IMR-90 (cell line): ENCODE results near the gene EID3. TPM values are rescaled to one million over a fixed set of nuclear protein-coding genes. Genes with fewer than 3 reads are reported as not detected.

Experiments used
- ATAC-seq: fragments of 200-7000 bp; cut with Tn5 transposase; 2 replicates; pipeline ENCODE4 v1.9.1; 2020; ENCODE audit warnings: low read depth, mild to moderate bottlenecking, moderate library complexity
- BruUV-seq: library from RNA; stranded (reverse); fragments of 400-500 nt; replicated peaks from 2 replicates; lab custom pipeline; 2021; lab: Mats Ljungman, UMichigan
- CTCF ChIA-PET: fragments of 300-600 bp; formaldehyde crosslinking; extraction: SDS; loops from one replicate; lab custom pipeline; 2021; ENCODE audit warnings: antibody characterized with exemption; lab: Yijun Ruan, JAX
- POLR2A ChIA-PET: fragments of 300-600 bp; sonication (Branson Sonifier 250); formaldehyde crosslinking; loops from one replicate; lab custom pipeline; 2022; ENCODE audit warnings: antibody characterized with exemption; ENCODE audit not compliant: unreplicated experiment; lab: Charles Lee
- DNase-seq: peaks from one replicate; pipeline ENCODE4 v3.0.0; 2013
- H2AFZ ChIP-seq: replicated peaks from 2 replicates; pipeline ENCODE3; 2013; ENCODE audit warnings: low read length, mild to moderate bottlenecking; ENCODE audit not compliant: poor library complexity
- H2AK5ac ChIP-seq: 2 replicates; pipeline ENCODE4 v1.6.1; 2013; ENCODE audit warnings: low read depth, low read length, inconsistent platforms
- H2AK9ac ChIP-seq: replicated peaks from 2 replicates; pipeline ENCODE3; 2013; ENCODE audit warnings: mild to moderate bottlenecking, low read depth, low read length, moderate library complexity; ENCODE audit not compliant: poor library complexity
- H2BK120ac ChIP-seq: 2 replicates; pipeline ENCODE4 v1.6.1; 2013; ENCODE audit warnings: low read depth, low read length, inconsistent platforms
- H2BK15ac ChIP-seq: 3 replicates; pipeline ENCODE4 v1.6.1; 2013; ENCODE audit warnings: low read depth, low read length, inconsistent platforms
- H2BK20ac ChIP-seq: 2 replicates; pipeline ENCODE4 v1.6.1; 2013; ENCODE audit warnings: low read depth, mild to moderate bottlenecking, inconsistent platforms, low read length, moderate library complexity
- H2BK5ac ChIP-seq: 2 replicates; pipeline ENCODE4 v1.6.1; 2013; ENCODE audit warnings: mild to moderate bottlenecking, low read depth, low read length, inconsistent platforms; ENCODE audit not compliant: poor library complexity, severe bottlenecking
- H3K14ac ChIP-seq: replicated peaks from 2 replicates; pipeline ENCODE4 v1.6.1; 2013; ENCODE audit warnings: low read depth, low read length, inconsistent platforms
- H3K18ac ChIP-seq: 2 replicates; pipeline ENCODE4 v1.6.1; 2013; ENCODE audit warnings: low read depth, low read length, control low read depth
- H3K23ac ChIP-seq: 2 replicates; pipeline ENCODE4 v1.6.1; 2013; ENCODE audit warnings: low read depth, low read length, inconsistent platforms
- H3K27ac ChIP-seq: 2 replicates; pipeline ENCODE4 v1.5.1; 2013; ENCODE audit warnings: mild to moderate bottlenecking, control low read depth, low read length; ENCODE audit not compliant: insufficient read depth
- H3K27me3 ChIP-seq: 2 replicates; pipeline ENCODE4 v1.6.1; 2013; ENCODE audit warnings: low read length; ENCODE audit not compliant: control insufficient read depth, insufficient read depth
- H3K36me3 ChIP-seq: 2 replicates; pipeline ENCODE4 v1.6.1; 2013; ENCODE audit warnings: low read length, mixed read lengths; ENCODE audit not compliant: control insufficient read depth, insufficient read depth
- H3K4ac ChIP-seq: 2 replicates; pipeline ENCODE4 v1.6.1; 2013; ENCODE audit warnings: low read depth, low read length, inconsistent platforms
- H3K4me1 ChIP-seq: 2 replicates; pipeline ENCODE4 v1.6.1; 2013; ENCODE audit warnings: low read length, mixed read lengths; ENCODE audit not compliant: control insufficient read depth, insufficient read depth
- H3K4me2 ChIP-seq: 2 replicates; pipeline ENCODE4 v1.6.1; 2013; ENCODE audit warnings: low read depth, mild to moderate bottlenecking, control low read depth, low read length, moderate library complexity
- H3K4me3 ChIP-seq: 2 replicates; pipeline ENCODE4 v1.5.1; 2013; ENCODE audit warnings: low read depth, mild to moderate bottlenecking, control low read depth, low read length, moderate library complexity; ENCODE audit not compliant: insufficient read depth
- H3K56ac ChIP-seq: 2 replicates; pipeline ENCODE4 v1.6.1; 2013; ENCODE audit warnings: low read length, inconsistent platforms; ENCODE audit not compliant: insufficient read depth; ENCODE audit errors: extremely low read depth
- H3K79me1 ChIP-seq, 2 experiments: 2 replicates each; pipeline ENCODE4 v1.6.1; 2013; ENCODE audit warnings: low read length in 2 of 2, inconsistent platforms in 1 of 2, low read depth in 1 of 2
- H3K9ac ChIP-seq: 2 replicates; pipeline ENCODE4 v1.6.1; 2013; ENCODE audit warnings: low read depth, low read length, control low read depth
- H3K9me1 ChIP-seq: 2 replicates; pipeline ENCODE4 v1.6.1; 2013; ENCODE audit warnings: low read length, inconsistent platforms; ENCODE audit not compliant: insufficient read depth
- H3K9me3 ChIP-seq: 2 replicates; pipeline ENCODE4 v1.6.1; 2013; ENCODE audit warnings: low read length; ENCODE audit not compliant: control insufficient read depth, insufficient read depth
- H4K20me1 ChIP-seq: 2 replicates; pipeline ENCODE4 v1.6.1; 2013; ENCODE audit warnings: low read length, inconsistent platforms; ENCODE audit not compliant: insufficient read depth
- H4K5ac ChIP-seq: 2 replicates; pipeline ENCODE4 v1.6.1; 2013; ENCODE audit warnings: mild to moderate bottlenecking, low read depth, low read length, control low read depth
- H4K8ac ChIP-seq, 2 experiments: 2 replicates each; pipeline ENCODE4 v1.6.1; 2013; ENCODE audit warnings: low read depth in 2 of 2, low read length in 2 of 2, control low read depth in 1 of 2, inconsistent platforms in 1 of 2
- H4K91ac ChIP-seq: 2 replicates; pipeline ENCODE4 v1.6.1; 2013; ENCODE audit warnings: low read depth, low read length, inconsistent platforms; ENCODE audit not compliant: insufficient read depth
- CHD1 ChIP-seq: IDR thresholded peaks from 2 replicates; pipeline ENCODE4 v1.6.1; 2012; ENCODE audit warnings: low read depth, low read length, improper control_type of control experiment
- CTCF ChIP-seq: conservative IDR thresholded peaks from 2 replicates; pipeline ENCODE4 v1.5.1; 2012; ENCODE audit warnings: mild to moderate bottlenecking, low read depth, low read length, improper control_type of control experiment
- FOS ChIP-seq: fragments of 150-350 bp; IDR thresholded peaks from 2 replicates; pipeline ENCODE4 v1.6.1; 2016; ENCODE audit warnings: low read depth, low read length
- MAZ ChIP-seq: IDR thresholded peaks from 2 replicates; pipeline ENCODE4 v1.6.1; 2012; ENCODE audit warnings: low read depth, mild to moderate bottlenecking, low read length, improper control_type of control experiment, moderate library complexity, borderline replicate concordance
- MXI1 ChIP-seq: IDR thresholded peaks from 2 replicates; pipeline ENCODE4 v1.6.1; 2012; ENCODE audit warnings: low read depth, mild to moderate bottlenecking, low read length, moderate library complexity, borderline replicate concordance
- NFE2L2 ChIP-seq: fragments of 150-350 bp; IDR thresholded peaks from 2 replicates; pipeline ENCODE4 v1.6.1; 2016; ENCODE audit warnings: low read depth, mild to moderate bottlenecking, low read length
- RCOR1 ChIP-seq: IDR thresholded peaks from 2 replicates; pipeline ENCODE4 v1.6.1; 2012; ENCODE audit warnings: mild to moderate bottlenecking, low read length, improper control_type of control experiment; ENCODE audit not compliant: insufficient replicate concordance
- RFX5 ChIP-seq: IDR thresholded peaks from 2 replicates; pipeline ENCODE4 v1.8.0; 2012; ENCODE audit warnings: low read depth, mild to moderate bottlenecking, low read length, moderate library complexity
- WGBS, 2 experiments: methylation state at CpG; one replicate each; pipeline versions ENCODE4 v1.1.5 to v1.1.7; 2013; ENCODE audit warnings: missing lambda C conversion rate in 2 of 2; ENCODE audit not compliant: insufficient read length in 1 of 2; ENCODE audit errors: extremely low coverage in 2 of 2; 5-methylcytosine and 5-hydroxymethylcytosine counted together
- dilution Hi-C: fragments of 300-500 bp; cut with HindIII; formaldehyde crosslinking; loops from one replicate; pipeline ENCODE4 v1.14.3; 2018; ENCODE audit warnings: low sequenced_read_pairs; ENCODE audit not compliant: unreplicated experiment
- in situ Hi-C: fragments of 300-500 bp; cut with MboI; formaldehyde crosslinking; loops from 3 replicates; pipeline ENCODE4 v1.14.3; 2019; ENCODE audit warnings: low sequenced_read_pairs, inconsistent platforms, mixed read lengths
- intact Hi-C: fragments of 100-400 bp; cut with micrococcal nuclease; formaldehyde crosslinking; loops from 2 replicates; pipeline ENCODE4 v1.10.0; 2022
- polyA plus RNA-seq, 3 experiments: library from polyadenylated mRNA; depleted of rRNA; stranded (reverse); fragments of >200 nt; gene quantifications; 2 replicates each; pipeline ENCODE4 v1.2.3, GENCODE V29; 2012; ENCODE audit warnings: low replicate concordance in 1 of 3
- total RNA-seq: library from RNA; depleted of rRNA; stranded (reverse); fragments of >200 nt; gene quantifications from 2 replicates; pipeline ENCODE4 v1.2.3, GENCODE V29; 2012
- TF ChIP-seq, protein P1 (sequence below): fragments of 150-350 bp; IDR thresholded peaks from 2 replicates; pipeline ENCODE4 v1.6.1; 2016; ENCODE audit warnings: low read depth, mild to moderate bottlenecking, low read length, moderate library complexity, borderline replicate concordance

EID3 gene
- total and polyA plus RNA-seq, 2 of the 4 experiments (the other 2 are of a cell fraction) = 2.2 to 4.1 TPM

DNA sequence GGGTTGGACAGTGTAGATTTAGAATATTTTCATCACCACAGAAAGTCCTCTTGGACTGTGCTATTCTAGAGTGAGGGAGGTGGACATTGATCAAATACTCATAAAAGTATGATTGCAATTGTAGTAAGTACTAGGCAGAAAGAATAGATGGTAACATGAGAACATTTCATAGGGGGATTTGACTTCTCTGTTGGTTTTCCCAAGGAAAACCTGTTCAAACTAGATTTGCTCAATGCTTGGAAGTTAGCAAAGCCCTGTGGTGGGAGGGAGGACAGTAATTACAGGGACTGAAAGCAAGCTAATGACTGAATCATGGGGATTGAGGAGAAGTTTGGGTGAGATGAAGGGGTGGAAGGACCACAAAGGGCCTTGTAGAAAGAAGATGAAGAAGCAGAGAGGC is 24.4 kb upstream of the EID3 start (continued):
- TF ChIP-seq FOS (no peak), NFE2L2 (no peak), CHD1 (no peak)

- POLR2A ChIA-PET = interaction anchor here (0.5 kb wide), 1 partner anchor 42 kb away, joined by 3 read pairs; no protein-coding TSS in a partner anchor
- Histone ChIP-seq H4K91ac (peak overlapping the region; percentile 96), H2AFZ (no peak overlapping the region), H3K9me3 (no peaks in the 10 kb centered on the region; the same call in 1 of the 2 replicates), H3K36me3 (no peaks in the 10 kb centered on the region), H3K56ac (peak overlapping the region; percentile 89), H2BK15ac (peak overlapping the region; percentile 86), H4K8ac (peak overlapping the region; percentile 87 to 96), H3K9me1 (0 out of 2 replicates have a peak, but pooled peaks cover 5% of the 10 kb centered on the region), H3K23ac (peak overlapping the region; percentile 89), H4K5ac (peak overlapping the region; percentile 97), H2AK9ac (peak overlapping the region; percentile 83), H4K20me1 (no peaks in the 10 kb centered on the region), H3K9ac (peak overlapping the region; percentile 77), H3K27ac (peak overlapping the region; percentile 98), H3K27me3 (no peaks in the 10 kb centered on the region), H3K4ac (peak overlapping the region; percentile 98), H3K4me2 (peak overlapping the region; percentile 87), H2BK120ac (peak overlapping the region; percentile 97), H3K79me1 (peaks cover 10 to 40% of the 10 kb centered on the region in 2 experiments; a peak in 3 of 4 replicates), H3K14ac (peak overlapping the region; percentile 86), H3K4me3 (peak overlapping the region; percentile 42; the same call in 1 of the 2 replicates), H3K18ac (peak overlapping the region; percentile 100), H2AK5ac (peak overlapping the region; percentile 79), H2BK5ac (peak overlapping the region; percentile 98), H2BK20ac (peak overlapping the region; percentile 97), H3K4me1 (peaks cover 15% of the 10 kb centered on the region)
- CTCF ChIA-PET = no interaction called here
- no CpG with 5 or more reads among the region's 1 CpG for WGBS, 2 experiments
- intact Hi-C loops = loop anchor here (10.0 kb wide), 1 partner anchor 315 kb away; the partner anchor contains the start of gene TDG
- in situ Hi-C loops = no loop called here
- dilution Hi-C loops = no loop called here
- DNase-seq (no peak), ATAC-seq (peak; percentile 2)
- TF ChIP-seq CTCF (no peak), MAZ (no peak), RCOR1 (no peak), FOS (no peak), RFX5 (no peak), MXI1 (no peak)
- TF ChIP-seq, protein P1, sequence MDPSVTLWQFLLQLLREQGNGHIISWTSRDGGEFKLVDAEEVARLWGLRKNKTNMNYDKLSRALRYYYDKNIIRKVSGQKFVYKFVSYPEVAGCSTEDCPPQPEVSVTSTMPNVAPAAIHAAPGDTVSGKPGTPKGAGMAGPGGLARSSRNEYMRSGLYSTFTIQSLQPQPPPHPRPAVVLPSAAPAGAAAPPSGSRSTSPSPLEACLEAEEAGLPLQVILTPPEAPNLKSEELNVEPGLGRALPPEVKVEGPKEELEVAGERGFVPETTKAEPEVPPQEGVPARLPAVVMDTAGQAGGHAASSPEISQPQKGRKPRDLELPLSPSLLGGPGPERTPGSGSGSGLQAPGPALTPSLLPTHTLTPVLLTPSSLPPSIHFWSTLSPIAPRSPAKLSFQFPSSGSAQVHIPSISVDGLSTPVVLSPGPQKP = no peak
- TSS peak; percentile 90 for BruUV-seq
Measured at GRCh38 chr12:104280111-104280510, 23.4 kb upstream of the EID3 start.
